HepG2 (cell line): ENCODE data around the gene CENPP. TPM values are rescaled to one million over a fixed set of nuclear protein-coding genes. Genes with fewer than 3 reads are reported as not detected.

Source experiments
- ATAC-seq: fragments of 200-7000 bp; cut with Tn5 transposase; 3 replicates; pipeline ENCODE4 v1.9.1; 2020; ENCODE audit warnings: mild to moderate bottlenecking, moderate library complexity
- BruUV-seq: library from RNA; stranded (reverse); fragments of 400-500 nt; replicated peaks from 2 replicates; lab custom pipeline; 2021; lab: Mats Ljungman, UMichigan
- CTCF ChIA-PET: fragments of 300-600 bp; formaldehyde crosslinking; extraction: SDS; loops from one replicate; lab custom pipeline; 2021; ENCODE audit warnings: low total read pairs, inconsistent platforms, low intra/inter-chr PET ratio; lab: Yijun Ruan, JAX
- POLR2A ChIA-PET: fragments of 350-600 bp; sonication (Branson Sonifier 250); formaldehyde crosslinking; loops from one replicate; lab custom pipeline; 2020; ENCODE audit warnings: antibody characterized with exemption, inconsistent platforms; lab: Yijun Ruan, JAX
- DNase-seq: peaks from one replicate; pipeline ENCODE4 v3.0.0-alpha.2; 2015; ENCODE audit warnings: low spot score
- FAIRE-seq: peaks from 3 replicates; lab custom pipeline; 2011; peaks lifted over from hg19 to GRCh38; lab: Jason Lieb, UNC
- H2AFZ ChIP-seq: one replicate; pipeline ENCODE4 v1.6.1; 2011; ENCODE audit warnings: low read length, inconsistent platforms
- H3K27ac ChIP-seq: fragments of 300-600 bp; 3 replicates; pipeline ENCODE4 v1.8.0; 2011; ENCODE audit warnings: mixed run types, mild to moderate bottlenecking, mixed read lengths, low read length, inconsistent platforms; ENCODE audit not compliant: insufficient read depth; ENCODE audit errors: extremely low read length
- H3K27me3 ChIP-seq, 2 experiments: fragments of 200-600 bp in 1 of 2; 2 replicates in 1 of 2; 3 replicates in 1 of 2; pipeline versions ENCODE4 v1.6.0 to v1.8.0; 2011; ENCODE audit warnings: low read length in 2 of 2, mild to moderate bottlenecking in 2 of 2, moderate library complexity in 2 of 2, inconsistent platforms in 1 of 2; ENCODE audit not compliant: insufficient read depth in 2 of 2, control insufficient read depth in 1 of 2
- H3K36me3 ChIP-seq, 2 experiments: fragments of 200-600 bp in 1 of 2; replicated peaks in 1 of 2; 2 replicates in 1 of 2; 3 replicates in 1 of 2; pipeline versions ENCODE4 v1.5.1 to v1.8.0; 2011; ENCODE audit warnings: low read length in 2 of 2, inconsistent platforms in 1 of 2; ENCODE audit not compliant: insufficient read depth in 2 of 2, control insufficient read depth in 1 of 2
- H3K4me1 ChIP-seq: 2 replicates; pipeline ENCODE4 v1.5.1; 2012; ENCODE audit warnings: low read length, inconsistent platforms; ENCODE audit not compliant: insufficient read depth
- H3K4me2 ChIP-seq: 2 replicates; pipeline ENCODE4 v1.6.0; 2011; ENCODE audit warnings: low read depth, low read length, inconsistent platforms
- H3K4me3 ChIP-seq, 3 experiments: fragments of 200-600 bp in 1 of 3; sonication (generic), shearing (Covaris generic) in 1 of 3; replicated peaks in 1 of 3; 2 replicates each; pipeline ENCODE4 v1.5.1; 2011 to 2016; ENCODE audit warnings: low read length in 3 of 3, inconsistent platforms in 2 of 3, low read depth in 2 of 3, mild to moderate bottlenecking in 2 of 3, control low read depth in 1 of 3, mixed read lengths in 1 of 3; ENCODE audit not compliant: insufficient read depth in 1 of 3
- H3K79me2 ChIP-seq: one replicate; pipeline ENCODE4 v1.6.1; 2011; ENCODE audit warnings: low read length, inconsistent platforms; ENCODE audit not compliant: insufficient read depth
- H3K9ac ChIP-seq: 2 replicates; pipeline ENCODE4 v1.6.0; 2011; ENCODE audit warnings: mild to moderate bottlenecking, low read depth, low read length, inconsistent platforms; ENCODE audit not compliant: insufficient read depth
- H3K9me3 ChIP-seq: 2 replicates; pipeline ENCODE4 v1.5.1; 2012; ENCODE audit warnings: mild to moderate bottlenecking, low read length
- H4K20me1 ChIP-seq: 2 replicates; pipeline ENCODE4 v1.6.0; 2011; ENCODE audit warnings: inconsistent platforms, mild to moderate bottlenecking, low read length, moderate library complexity; ENCODE audit not compliant: insufficient read depth
- FOXM1 ChIP-seq: sonication (generic); formaldehyde crosslinking; IDR thresholded peaks from 2 replicates; pipeline ENCODE4 v1.5.0; 2020; ENCODE audit warnings: missing genetic modification reagents
- GABPA ChIP-seq, 2 experiments: IDR thresholded peaks; 2 replicates each; pipeline ENCODE4 v1.6.1; 2011 to 2016; ENCODE audit warnings: low read depth in 2 of 2, low read length in 1 of 2, missing biosample characterization in 1 of 2, missing genetic modification characterization in 1 of 2
- KLF12 ChIP-seq: sonication (generic); formaldehyde crosslinking; IDR thresholded peaks from 2 replicates; pipeline ENCODE4 v1.4.0; 2020; ENCODE audit warnings: missing genetic modification reagents, borderline replicate concordance
- RAD51 ChIP-seq: fragments of 450-650 bp; IDR thresholded peaks from 2 replicates; pipeline ENCODE4 v1.6.1; 2016; ENCODE audit warnings: borderline replicate concordance
- RBM39 ChIP-seq: fragments of 200-400 bp; formaldehyde crosslinking; IDR thresholded peaks from one replicate; pipeline ENCODE4 v1.6.1; 2018; ENCODE audit warnings: antibody characterized with exemption, mild to moderate bottlenecking, low read depth, low read length; ENCODE audit not compliant: poor library complexity, severe bottlenecking
- REPIN1 ChIP-seq: sonication (generic); formaldehyde crosslinking; IDR thresholded peaks from 2 replicates; pipeline ENCODE4 v1.8.0; 2022; ENCODE audit warnings: missing genetic modification reagents, low read depth, mild to moderate bottlenecking, borderline replicate concordance
- SMAD1 ChIP-seq: sonication (generic); formaldehyde crosslinking; IDR thresholded peaks from 2 replicates; pipeline ENCODE4 v1.4.0; 2020; ENCODE audit warnings: missing genetic modification reagents, low read depth, mild to moderate bottlenecking, borderline replicate concordance
- TBP ChIP-seq: sonication (generic); formaldehyde crosslinking; IDR thresholded peaks from 2 replicates; pipeline ENCODE4 v1.5.0; 2020; ENCODE audit warnings: missing genetic modification reagents
- TMF1 ChIP-seq: sonication (generic); formaldehyde crosslinking; IDR thresholded peaks from 2 replicates; pipeline ENCODE4 v1.8.1; 2022; ENCODE audit warnings: low read depth, missing genetic modification reagents
- ZNF431 ChIP-seq: sonication (generic); formaldehyde crosslinking; IDR thresholded peaks from 2 replicates; pipeline ENCODE4 v1.9.0; 2022; ENCODE audit warnings: missing genetic modification reagents, low read depth, mild to moderate bottlenecking, borderline replicate concordance
- ZNF672 ChIP-seq: sonication (generic); formaldehyde crosslinking; IDR thresholded peaks from 2 replicates; pipeline ENCODE4 v1.8.1; 2022; ENCODE audit warnings: missing genetic modification reagents
- ZNF772 ChIP-seq: sonication (generic); formaldehyde crosslinking; IDR thresholded peaks from 2 replicates; pipeline ENCODE4 v1.5.0; 2020; ENCODE audit warnings: mild to moderate bottlenecking, missing genetic modification reagents
- WGBS: methylation state at CpG from one replicate; pipeline ENCODE4 v1.1.6; 2017; ENCODE audit warnings: low lambda C conversion rate; 5-methylcytosine and 5-hydroxymethylcytosine counted together
- in situ Hi-C: cut with HindIII; loops from 2 replicates; pipeline ENCODE4 v1.10.0; 2017; ENCODE audit warnings: low pct_unique_long_range_greater_than_20kb; ENCODE audit not compliant: extremely low pct_ligation_motif_present
- intact Hi-C: fragments of 100-400 bp; cut with micrococcal nuclease; formaldehyde crosslinking; loops from one replicate; pipeline ENCODE4 v1.10.0; 2022; ENCODE audit not compliant: unreplicated experiment
- polyA plus RNA-seq, 8 experiments: library from polyadenylated mRNA; depleted of rRNA in 3 of 8; stranded (reverse) in 7 of 8; unstranded in 1 of 8; fragments of >200 nt; fragmentation: Illumina TruSeq in 4 of 8; extraction: Trizol in 4 of 8; gene quantifications; 2 replicates each; pipeline versions ENCODE4 v1.2.1 to v1.2.3, GENCODE V29; 2011 to 2016; ENCODE audit warnings: low read depth in 4 of 8, missing spikeins in 1 of 8, mixed read lengths in 1 of 8; ENCODE audit not compliant: insufficient read depth in 1 of 8
- total RNA-seq, 5 experiments: library from RNA; depleted of rRNA; stranded (reverse); fragments of >200 nt; fragmentation: Illumina TruSeq; extraction: Trizol; gene quantifications; 2 replicates each; pipeline ENCODE4 v1.2.3, GENCODE V29; 2016; ENCODE audit warnings: low read depth in 1 of 5
- TF ChIP-seq, protein P1 (sequence below): sonication (generic); formaldehyde crosslinking; IDR thresholded peaks from 2 replicates; pipeline ENCODE4 v1.4.0; 2020; ENCODE audit warnings: missing genetic modification reagents
- TF ChIP-seq, protein P2 (sequence below): IDR thresholded peaks from 2 replicates; pipeline ENCODE4 v1.6.1; 2012; ENCODE audit warnings: inconsistent platforms
- TF ChIP-seq, protein P3 (sequence below): sonication (generic); formaldehyde crosslinking; IDR thresholded peaks from 2 replicates; pipeline ENCODE4 v1.5.0; 2020; ENCODE audit warnings: missing genetic modification reagents

Gene CENPP
- total and polyA plus RNA-seq, 2 of the 13 experiments (the other 11 are each of a cell fraction or from before 2014, with no cell fraction given): 2.0 to 11.4 TPM

DNA sequence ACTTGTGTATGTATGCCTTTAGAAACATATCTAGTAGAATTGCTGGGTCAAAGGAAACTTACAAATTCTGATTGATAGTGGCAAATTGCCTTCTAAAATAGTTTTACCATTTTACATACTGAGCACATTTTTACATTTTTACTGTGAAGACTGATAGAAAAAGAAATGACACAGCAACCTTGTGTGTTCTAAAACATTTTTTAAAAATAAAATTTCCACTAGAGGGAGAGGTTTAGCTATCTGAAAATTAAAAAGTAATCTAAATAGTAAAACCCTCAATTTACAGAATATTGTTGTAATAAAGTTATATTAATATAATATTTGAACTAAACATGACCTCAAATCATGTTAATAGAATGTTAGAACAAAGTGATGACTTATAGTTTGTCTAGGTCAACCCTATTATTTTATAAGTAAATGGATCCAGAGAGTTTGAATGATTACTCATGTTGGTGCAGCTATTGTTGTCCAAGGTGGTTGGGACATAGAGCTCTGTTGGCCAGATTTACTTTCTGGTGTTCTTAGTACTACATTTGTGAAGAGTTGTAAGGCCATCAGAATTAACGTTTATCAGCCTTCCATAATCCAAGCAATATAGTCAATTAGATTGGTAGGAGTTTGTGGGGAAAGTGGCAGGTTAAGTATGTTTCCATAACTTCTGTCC, 17.2 kb downstream of the CENPP start:
- H3K4me1 ChIP-seq: no peaks in the 10 kb centered on the region
- in situ Hi-C loops: no loop called here
- DNase-seq (no peak), ATAC-seq (no peak), FAIRE-seq (no peak)
- peaks cover 0 to 2% of the 10 kb centered on the region in 2 experiments; a peak in 3 of 5 replicates for H3K36me3 ChIP-seq
- TF ChIP-seq REPIN1 (CRISPR knock-in tag) (no peak), FOXM1 (CRISPR knock-in tag) (no peak), TMF1 (CRISPR knock-in tag) (no peak), GABPA (IDR thresholded peaks at IDR 0.05; ENCODE audit: low read depth, low read length) (no peak), GABPA (CRISPR knock-in tag; IDR thresholded peaks at IDR 0.05; ENCODE audit: low read depth) (no peak), ZNF672 (CRISPR knock-in tag) (no peak), KLF12 (CRISPR knock-in tag) (no peak), RBM39 (no peak), RAD51 (no peak), ZNF431 (CRISPR knock-in tag) (no peak), TBP (CRISPR knock-in tag) (no peak), SMAD1 (CRISPR knock-in tag) (no peak), ZNF772 (CRISPR knock-in tag) (no peak)
- TF ChIP-seq, protein P1, sequence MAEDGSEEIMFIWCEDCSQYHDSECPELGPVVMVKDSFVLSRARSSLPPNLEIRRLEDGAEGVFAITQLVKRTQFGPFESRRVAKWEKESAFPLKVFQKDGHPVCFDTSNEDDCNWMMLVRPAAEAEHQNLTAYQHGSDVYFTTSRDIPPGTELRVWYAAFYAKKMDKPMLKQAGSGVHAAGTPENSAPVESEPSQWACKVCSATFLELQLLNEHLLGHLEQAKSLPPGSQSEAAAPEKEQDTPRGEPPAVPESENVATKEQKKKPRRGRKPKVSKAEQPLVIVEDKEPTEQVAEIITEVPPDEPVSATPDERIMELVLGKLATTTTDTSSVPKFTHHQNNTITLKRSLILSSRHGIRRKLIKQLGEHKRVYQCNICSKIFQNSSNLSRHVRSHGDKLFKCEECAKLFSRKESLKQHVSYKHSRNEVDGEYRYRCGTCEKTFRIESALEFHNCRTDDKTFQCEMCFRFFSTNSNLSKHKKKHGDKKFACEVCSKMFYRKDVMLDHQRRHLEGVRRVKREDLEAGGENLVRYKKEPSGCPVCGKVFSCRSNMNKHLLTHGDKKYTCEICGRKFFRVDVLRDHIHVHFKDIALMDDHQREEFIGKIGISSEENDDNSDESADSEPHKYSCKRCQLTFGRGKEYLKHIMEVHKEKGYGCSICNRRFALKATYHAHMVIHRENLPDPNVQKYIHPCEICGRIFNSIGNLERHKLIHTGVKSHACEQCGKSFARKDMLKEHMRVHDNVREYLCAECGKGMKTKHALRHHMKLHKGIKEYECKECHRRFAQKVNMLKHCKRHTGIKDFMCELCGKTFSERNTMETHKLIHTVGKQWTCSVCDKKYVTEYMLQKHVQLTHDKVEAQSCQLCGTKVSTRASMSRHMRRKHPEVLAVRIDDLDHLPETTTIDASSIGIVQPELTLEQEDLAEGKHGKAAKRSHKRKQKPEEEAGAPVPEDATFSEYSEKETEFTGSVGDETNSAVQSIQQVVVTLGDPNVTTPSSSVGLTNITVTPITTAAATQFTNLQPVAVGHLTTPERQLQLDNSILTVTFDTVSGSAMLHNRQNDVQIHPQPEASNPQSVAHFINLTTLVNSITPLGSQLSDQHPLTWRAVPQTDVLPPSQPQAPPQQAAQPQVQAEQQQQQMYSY (CRISPR knock-in tag): no peak
- TF ChIP-seq, protein P2, sequence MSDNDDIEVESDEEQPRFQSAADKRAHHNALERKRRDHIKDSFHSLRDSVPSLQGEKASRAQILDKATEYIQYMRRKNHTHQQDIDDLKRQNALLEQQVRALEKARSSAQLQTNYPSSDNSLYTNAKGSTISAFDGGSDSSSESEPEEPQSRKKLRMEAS: no peak
- TF ChIP-seq, protein P3, sequence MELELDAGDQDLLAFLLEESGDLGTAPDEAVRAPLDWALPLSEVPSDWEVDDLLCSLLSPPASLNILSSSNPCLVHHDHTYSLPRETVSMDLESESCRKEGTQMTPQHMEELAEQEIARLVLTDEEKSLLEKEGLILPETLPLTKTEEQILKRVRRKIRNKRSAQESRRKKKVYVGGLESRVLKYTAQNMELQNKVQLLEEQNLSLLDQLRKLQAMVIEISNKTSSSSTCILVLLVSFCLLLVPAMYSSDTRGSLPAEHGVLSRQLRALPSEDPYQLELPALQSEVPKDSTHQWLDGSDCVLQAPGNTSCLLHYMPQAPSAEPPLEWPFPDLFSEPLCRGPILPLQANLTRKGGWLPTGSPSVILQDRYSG (CRISPR knock-in tag): no peak
- H3K27ac ChIP-seq: no peak overlapping the region
- no peak overlapping the region for H3K4me2 ChIP-seq
- no peaks in the 10 kb centered on the region for H3K79me2 ChIP-seq
- H3K27me3 ChIP-seq: no peaks in the 10 kb centered on the region
- no peak overlapping the region for H3K9ac ChIP-seq
- ChIA-PET POLR2A (no interaction called here), CTCF (no interaction called here)
- intact Hi-C loops: loop anchor here (10.0 kb wide), 1 partner anchor 298 kb away; no protein-coding TSS in a partner anchor
- H3K9me3 ChIP-seq: no peaks in the 10 kb centered on the region
- BruUV-seq: no TSS peak
- no peak overlapping the region for H2AFZ ChIP-seq
- no peak overlapping the region for H3K4me3 ChIP-seq
- H4K20me1 ChIP-seq: no peaks in the 10 kb centered on the region
- WGBS: 100% methylated on average over 1 of the region's 1 CpG
